ENCODE results near the gene DNAH2. TPM values are rescaled to one million over a fixed set of nuclear protein-coding genes. Genes with fewer than 3 reads are reported as not detected.

The DNAH2 gene
- total and polyA plus RNA-seq, 2 of the 13 experiments (the other 11 are each of a cell fraction or from before 2014, with no cell fraction given): not detected

DNA sequence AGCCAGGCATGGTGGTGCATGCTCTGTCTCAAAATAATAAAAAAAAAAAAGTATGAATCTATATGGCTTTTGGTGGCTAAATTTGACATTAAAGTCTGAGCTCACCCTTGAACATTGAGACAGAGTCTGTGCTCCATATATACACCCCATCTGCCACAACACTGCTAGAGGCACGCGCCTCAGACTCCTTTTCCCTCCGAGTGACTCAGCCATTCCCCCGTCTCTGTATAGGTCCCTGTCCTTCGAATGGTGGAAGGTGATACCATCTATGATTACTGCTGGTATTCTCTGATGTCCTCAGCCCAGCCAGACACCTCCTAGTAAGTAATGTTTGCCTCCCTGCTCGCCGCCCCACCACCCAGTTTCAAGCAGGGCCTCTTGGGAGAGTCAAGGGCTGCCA is 17.0 kb upstream of the DNAH2 start:
- Histone ChIP-seq H3K36me3 (replicated peaks in 1 of 2; ENCODE audit: control insufficient read depth in 1 of 2, insufficient read depth in 2 of 2, low read length in 2 of 2) (peaks cover 4 to 7% of the 10 kb centered on the region in 2 experiments; a peak in 3 of 5 replicates), H3K9ac (ENCODE audit: insufficient read depth, low read depth, low read length) (no peak overlapping the region), H3K9me3 (ENCODE audit: low read length) (no peaks in the 10 kb centered on the region), H3K27ac (ENCODE audit: extremely low read length, insufficient read depth, low read length) (no peak overlapping the region), H3K27me3 (ENCODE audit: control insufficient read depth in 1 of 2, insufficient read depth in 2 of 2, low read length in 2 of 2) (peaks cover 3 to 11% of the 10 kb centered on the region in 2 experiments; a peak in 4 of 5 replicates), H3K4me3 (replicated peaks in 1 of 3; ENCODE audit: insufficient read depth in 1 of 3, low read depth in 2 of 3, low read length in 3 of 3) (no peak overlapping the region), H3K79me2 (ENCODE audit: insufficient read depth, low read length) (no peaks in the 10 kb centered on the region), H4K20me1 (ENCODE audit: insufficient read depth, low read length) (no peaks in the 10 kb centered on the region), H3K4me2 (ENCODE audit: low read depth, low read length) (no peak overlapping the region), H3K4me1 (ENCODE audit: insufficient read depth, low read length) (peaks cover 6% of the 10 kb centered on the region; the same call in 1 of the 2 replicates), H2AFZ (ENCODE audit: low read length) (no peak overlapping the region)
- FAIRE-seq (no peak), ATAC-seq (no peak), DNase-seq (ENCODE audit: low spot score) (no peak)
- intact Hi-C loops (cut with micrococcal nuclease; ENCODE audit: unreplicated experiment): no loop called here
- 95% methylated on average over 7 of the region's 7 CpGs for WGBS (ENCODE audit: low lambda C conversion rate)
- BruUV-seq (replicated peaks): no TSS peak
- CTCF ChIA-PET (ENCODE audit: low intra/inter-chr PET ratio, low total read pairs): no interaction called here
- in situ Hi-C loops (cut with HindIII; ENCODE audit: extremely low pct_ligation_motif_present, low pct_unique_long_range_greater_than_20kb): no loop called here
- POLR2A ChIA-PET: no interaction called here
- TF ChIP-seq MED1 (CRISPR knock-in tag; IDR thresholded peaks at IDR 0.05) (no peak), MTF2 (CRISPR knock-in tag; IDR thresholded peaks at IDR 0.05; ENCODE audit: borderline replicate concordance) (no peak), ZNF589 (CRISPR knock-in tag; conservative IDR thresholded peaks at IDR 0.05) (no peak), HDAC6 (IDR thresholded peaks at IDR 0.05; ENCODE audit: low read depth, low read length) (no peak), ZZZ3 (CRISPR knock-in tag; IDR thresholded peaks at IDR 0.05; ENCODE audit: borderline replicate concordance) (no peak), SP4 (CRISPR knock-in tag; IDR thresholded peaks at IDR 0.05) (no peak), CERS6 (CRISPR knock-in tag; IDR thresholded peaks at IDR 0.05) (no peak), SUZ12 (IDR thresholded peaks at IDR 0.05; ENCODE audit: low read depth, low read length) (no peak), ZNF431 (CRISPR knock-in tag; IDR thresholded peaks at IDR 0.05; ENCODE audit: borderline replicate concordance, low read depth) (no peak), ZNF136 (CRISPR knock-in tag; IDR thresholded peaks at IDR 0.05; ENCODE audit: low read depth) (no peak), YEATS2 (CRISPR knock-in tag; IDR thresholded peaks at IDR 0.05; ENCODE audit: borderline replicate concordance) (no peak)
- TF ChIP-seq, protein P1, sequence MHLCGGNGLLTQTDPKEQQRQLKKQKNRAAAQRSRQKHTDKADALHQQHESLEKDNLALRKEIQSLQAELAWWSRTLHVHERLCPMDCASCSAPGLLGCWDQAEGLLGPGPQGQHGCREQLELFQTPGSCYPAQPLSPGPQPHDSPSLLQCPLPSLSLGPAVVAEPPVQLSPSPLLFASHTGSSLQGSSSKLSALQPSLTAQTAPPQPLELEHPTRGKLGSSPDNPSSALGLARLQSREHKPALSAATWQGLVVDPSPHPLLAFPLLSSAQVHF (CRISPR knock-in tag; IDR thresholded peaks at IDR 0.05): no peak
- TF ChIP-seq, protein P2, sequence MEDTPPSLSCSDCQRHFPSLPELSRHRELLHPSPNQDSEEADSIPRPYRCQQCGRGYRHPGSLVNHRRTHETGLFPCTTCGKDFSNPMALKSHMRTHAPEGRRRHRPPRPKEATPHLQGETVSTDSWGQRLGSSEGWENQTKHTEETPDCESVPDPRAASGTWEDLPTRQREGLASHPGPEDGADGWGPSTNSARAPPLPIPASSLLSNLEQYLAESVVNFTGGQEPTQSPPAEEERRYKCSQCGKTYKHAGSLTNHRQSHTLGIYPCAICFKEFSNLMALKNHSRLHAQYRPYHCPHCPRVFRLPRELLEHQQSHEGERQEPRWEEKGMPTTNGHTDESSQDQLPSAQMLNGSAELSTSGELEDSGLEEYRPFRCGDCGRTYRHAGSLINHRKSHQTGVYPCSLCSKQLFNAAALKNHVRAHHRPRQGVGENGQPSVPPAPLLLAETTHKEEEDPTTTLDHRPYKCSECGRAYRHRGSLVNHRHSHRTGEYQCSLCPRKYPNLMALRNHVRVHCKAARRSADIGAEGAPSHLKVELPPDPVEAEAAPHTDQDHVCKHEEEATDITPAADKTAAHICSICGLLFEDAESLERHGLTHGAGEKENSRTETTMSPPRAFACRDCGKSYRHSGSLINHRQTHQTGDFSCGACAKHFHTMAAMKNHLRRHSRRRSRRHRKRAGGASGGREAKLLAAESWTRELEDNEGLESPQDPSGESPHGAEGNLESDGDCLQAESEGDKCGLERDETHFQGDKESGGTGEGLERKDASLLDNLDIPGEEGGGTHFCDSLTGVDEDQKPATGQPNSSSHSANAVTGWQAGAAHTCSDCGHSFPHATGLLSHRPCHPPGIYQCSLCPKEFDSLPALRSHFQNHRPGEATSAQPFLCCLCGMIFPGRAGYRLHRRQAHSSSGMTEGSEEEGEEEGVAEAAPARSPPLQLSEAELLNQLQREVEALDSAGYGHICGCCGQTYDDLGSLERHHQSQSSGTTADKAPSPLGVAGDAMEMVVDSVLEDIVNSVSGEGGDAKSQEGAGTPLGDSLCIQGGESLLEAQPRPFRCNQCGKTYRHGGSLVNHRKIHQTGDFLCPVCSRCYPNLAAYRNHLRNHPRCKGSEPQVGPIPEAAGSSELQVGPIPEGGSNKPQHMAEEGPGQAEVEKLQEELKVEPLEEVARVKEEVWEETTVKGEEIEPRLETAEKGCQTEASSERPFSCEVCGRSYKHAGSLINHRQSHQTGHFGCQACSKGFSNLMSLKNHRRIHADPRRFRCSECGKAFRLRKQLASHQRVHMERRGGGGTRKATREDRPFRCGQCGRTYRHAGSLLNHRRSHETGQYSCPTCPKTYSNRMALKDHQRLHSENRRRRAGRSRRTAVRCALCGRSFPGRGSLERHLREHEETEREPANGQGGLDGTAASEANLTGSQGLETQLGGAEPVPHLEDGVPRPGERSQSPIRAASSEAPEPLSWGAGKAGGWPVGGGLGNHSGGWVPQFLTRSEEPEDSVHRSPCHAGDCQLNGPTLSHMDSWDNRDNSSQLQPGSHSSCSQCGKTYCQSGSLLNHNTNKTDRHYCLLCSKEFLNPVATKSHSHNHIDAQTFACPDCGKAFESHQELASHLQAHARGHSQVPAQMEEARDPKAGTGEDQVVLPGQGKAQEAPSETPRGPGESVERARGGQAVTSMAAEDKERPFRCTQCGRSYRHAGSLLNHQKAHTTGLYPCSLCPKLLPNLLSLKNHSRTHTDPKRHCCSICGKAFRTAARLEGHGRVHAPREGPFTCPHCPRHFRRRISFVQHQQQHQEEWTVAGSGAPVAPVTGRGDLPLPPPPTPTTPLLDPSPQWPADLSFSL (CRISPR knock-in tag; IDR thresholded peaks at IDR 0.05): no peak
- TF ChIP-seq, protein P3, sequence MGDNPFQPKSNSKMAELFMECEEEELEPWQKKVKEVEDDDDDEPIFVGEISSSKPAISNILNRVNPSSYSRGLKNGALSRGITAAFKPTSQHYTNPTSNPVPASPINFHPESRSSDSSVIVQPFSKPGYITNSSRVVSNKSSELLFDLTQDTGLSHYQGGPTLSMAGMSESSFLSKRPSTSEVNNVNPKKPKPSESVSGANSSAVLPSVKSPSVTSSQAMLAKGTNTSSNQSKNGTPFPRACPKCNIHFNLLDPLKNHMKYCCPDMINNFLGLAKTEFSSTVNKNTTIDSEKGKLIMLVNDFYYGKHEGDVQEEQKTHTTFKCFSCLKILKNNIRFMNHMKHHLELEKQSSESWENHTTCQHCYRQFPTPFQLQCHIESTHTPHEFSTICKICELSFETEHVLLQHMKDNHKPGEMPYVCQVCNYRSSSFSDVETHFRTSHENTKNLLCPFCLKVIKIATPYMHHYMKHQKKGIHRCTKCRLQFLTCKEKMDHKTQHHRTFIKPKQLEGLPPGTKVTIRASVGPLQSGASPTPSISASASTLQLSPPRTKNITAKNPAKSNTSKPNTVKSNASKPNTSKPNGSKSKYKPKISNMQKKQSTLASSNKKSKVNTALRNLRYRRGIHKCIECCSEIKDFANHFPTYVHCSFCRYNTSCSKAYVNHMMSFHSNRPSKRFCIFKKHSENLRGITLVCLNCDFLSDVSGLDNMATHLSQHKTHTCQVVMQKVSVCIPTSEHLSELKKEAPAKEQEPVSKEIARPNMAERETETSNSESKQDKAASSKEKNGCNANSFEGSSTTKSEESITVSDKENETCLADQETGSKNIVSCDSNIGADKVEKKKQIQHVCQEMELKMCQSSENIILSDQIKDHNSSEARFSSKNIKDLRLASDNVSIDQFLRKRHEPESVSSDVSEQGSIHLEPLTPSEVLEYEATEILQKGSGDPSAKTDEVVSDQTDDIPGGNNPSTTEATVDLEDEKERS (CRISPR knock-in tag; IDR thresholded peaks at IDR 0.05): no peak
